ENCODE data around the gene CDK2. TPM values are rescaled to one million over a fixed set of nuclear protein-coding genes. Genes with fewer than 3 reads are reported as not detected.

CDK2 gene
- total and polyA plus RNA-seq, 9 of the 15 experiments (the other 6 are each of a cell fraction or from before 2014, with no cell fraction given) = 17.4 to 213 (median 109) TPM

GRCh38 chr12:55942055-55942454, 24.6 kb upstream of the CDK2 start (continued):
- TF ChIP-seq, protein P1, sequence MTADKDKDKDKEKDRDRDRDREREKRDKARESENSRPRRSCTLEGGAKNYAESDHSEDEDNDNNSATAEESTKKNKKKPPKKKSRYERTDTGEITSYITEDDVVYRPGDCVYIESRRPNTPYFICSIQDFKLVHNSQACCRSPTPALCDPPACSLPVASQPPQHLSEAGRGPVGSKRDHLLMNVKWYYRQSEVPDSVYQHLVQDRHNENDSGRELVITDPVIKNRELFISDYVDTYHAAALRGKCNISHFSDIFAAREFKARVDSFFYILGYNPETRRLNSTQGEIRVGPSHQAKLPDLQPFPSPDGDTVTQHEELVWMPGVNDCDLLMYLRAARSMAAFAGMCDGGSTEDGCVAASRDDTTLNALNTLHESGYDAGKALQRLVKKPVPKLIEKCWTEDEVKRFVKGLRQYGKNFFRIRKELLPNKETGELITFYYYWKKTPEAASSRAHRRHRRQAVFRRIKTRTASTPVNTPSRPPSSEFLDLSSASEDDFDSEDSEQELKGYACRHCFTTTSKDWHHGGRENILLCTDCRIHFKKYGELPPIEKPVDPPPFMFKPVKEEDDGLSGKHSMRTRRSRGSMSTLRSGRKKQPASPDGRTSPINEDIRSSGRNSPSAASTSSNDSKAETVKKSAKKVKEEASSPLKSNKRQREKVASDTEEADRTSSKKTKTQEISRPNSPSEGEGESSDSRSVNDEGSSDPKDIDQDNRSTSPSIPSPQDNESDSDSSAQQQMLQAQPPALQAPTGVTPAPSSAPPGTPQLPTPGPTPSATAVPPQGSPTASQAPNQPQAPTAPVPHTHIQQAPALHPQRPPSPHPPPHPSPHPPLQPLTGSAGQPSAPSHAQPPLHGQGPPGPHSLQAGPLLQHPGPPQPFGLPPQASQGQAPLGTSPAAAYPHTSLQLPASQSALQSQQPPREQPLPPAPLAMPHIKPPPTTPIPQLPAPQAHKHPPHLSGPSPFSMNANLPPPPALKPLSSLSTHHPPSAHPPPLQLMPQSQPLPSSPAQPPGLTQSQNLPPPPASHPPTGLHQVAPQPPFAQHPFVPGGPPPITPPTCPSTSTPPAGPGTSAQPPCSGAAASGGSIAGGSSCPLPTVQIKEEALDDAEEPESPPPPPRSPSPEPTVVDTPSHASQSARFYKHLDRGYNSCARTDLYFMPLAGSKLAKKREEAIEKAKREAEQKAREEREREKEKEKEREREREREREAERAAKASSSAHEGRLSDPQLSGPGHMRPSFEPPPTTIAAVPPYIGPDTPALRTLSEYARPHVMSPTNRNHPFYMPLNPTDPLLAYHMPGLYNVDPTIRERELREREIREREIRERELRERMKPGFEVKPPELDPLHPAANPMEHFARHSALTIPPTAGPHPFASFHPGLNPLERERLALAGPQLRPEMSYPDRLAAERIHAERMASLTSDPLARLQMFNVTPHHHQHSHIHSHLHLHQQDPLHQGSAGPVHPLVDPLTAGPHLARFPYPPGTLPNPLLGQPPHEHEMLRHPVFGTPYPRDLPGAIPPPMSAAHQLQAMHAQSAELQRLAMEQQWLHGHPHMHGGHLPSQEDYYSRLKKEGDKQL (CRISPR knock-in tag; IDR thresholded peaks at IDR 0.05; ENCODE audit: borderline replicate concordance) = no peak
- TF ChIP-seq E4F1 (CRISPR knock-in tag; IDR thresholded peaks at IDR 0.05; ENCODE audit: borderline replicate concordance) (no peak), CHD1 (IDR thresholded peaks at IDR 0.05; ENCODE audit: low read length) (no peak), MEF2D (tag; conservative IDR thresholded peaks at IDR 0.05; ENCODE audit: low read depth) (no peak), POLR3A (IDR thresholded peaks at IDR 0.05; ENCODE audit: borderline replicate concordance, extremely low read depth, insufficient read depth, insufficient read length) (no peak), THRB (CRISPR knock-in tag; conservative IDR thresholded peaks at IDR 0.05) (no peak), ZBTB11 (CRISPR knock-in tag; IDR thresholded peaks at IDR 0.05) (no peak), ARID1B (IDR thresholded peaks at IDR 0.05) (no peak), ZNF507 (tag; conservative IDR thresholded peaks at IDR 0.05) (no peak)
- TF ChIP-seq, protein P2, sequence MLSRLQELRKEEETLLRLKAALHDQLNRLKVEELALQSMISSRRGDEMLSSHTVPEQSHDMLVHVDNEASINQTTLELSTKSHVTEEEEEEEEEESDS (CRISPR knock-in tag; IDR thresholded peaks at IDR 0.05) = no peak
